DND-41 (cell line): Measurements from ENCODE around the gene RBM18.

Experiments
- CTCF ChIP-seq: IDR thresholded peaks from 2 replicates; pipeline ENCODE4 v1.5.1; 2012; ENCODE audit warnings: borderline replicate concordance, low read length, moderate library complexity, mild to moderate bottlenecking; ENCODE audit not compliant: poor library complexity, severe bottlenecking; ENCODE audit errors: extremely low read depth
- EZH2 ChIP-seq: IDR thresholded peaks from 3 replicates; pipeline ENCODE4 v1.6.1; 2012; ENCODE audit warnings: borderline replicate concordance, low read depth, mild to moderate bottlenecking, moderate library complexity, low read length, inconsistent platforms; ENCODE audit not compliant: severe bottlenecking

DNA sequence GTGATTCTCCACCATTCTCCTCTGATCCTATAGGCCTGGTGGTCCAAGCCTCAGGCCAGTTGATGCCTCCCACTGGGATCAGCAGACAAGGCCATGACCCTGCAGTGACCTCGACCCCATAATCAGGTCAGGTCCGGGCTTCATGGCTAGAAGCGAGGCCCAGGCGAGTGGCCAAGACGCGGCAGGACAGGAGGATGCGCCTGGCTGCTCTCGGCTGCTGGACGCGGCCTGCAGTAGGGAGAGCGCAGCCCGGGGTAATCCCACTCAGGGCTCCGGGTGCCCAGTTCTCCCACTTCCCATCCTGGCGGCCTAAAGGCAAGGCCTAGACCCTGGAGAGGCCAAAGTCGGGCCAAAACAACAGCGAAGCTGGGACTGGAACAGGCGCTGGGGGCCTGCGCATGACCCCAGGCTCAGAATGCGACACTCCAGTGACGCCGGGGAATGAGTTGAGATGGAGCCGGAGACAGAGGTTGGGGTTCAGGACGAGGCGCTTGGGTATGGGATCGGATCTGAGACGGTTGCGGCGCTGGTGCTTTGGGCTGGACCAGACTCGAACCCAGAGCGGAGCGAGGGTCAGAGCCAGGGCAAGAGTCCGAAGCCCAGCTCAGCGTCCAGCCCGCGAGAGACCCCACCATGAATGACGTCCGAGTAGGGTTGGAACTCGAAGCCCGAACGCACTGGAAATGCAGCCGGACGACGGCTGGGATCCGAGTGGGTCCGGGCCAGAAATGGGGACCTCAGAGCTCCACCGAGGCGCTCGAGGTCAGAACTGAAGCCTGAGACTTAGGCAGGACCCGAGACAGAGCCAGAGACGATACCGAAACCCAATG is 39.1 kb downstream of the RBM18 start:
- TF ChIP-seq CTCF (no peak), EZH2 (no peak)
